ENCODE results near the gene MBNL3. TPM values are rescaled to one million over a fixed set of nuclear protein-coding genes. Genes with fewer than 3 reads are reported as not detected.

The MBNL3 gene
- total and polyA plus RNA-seq, 9 of the 15 experiments (the other 6 are each of a cell fraction or from before 2014, with no cell fraction given) = under 0.01 to 0.25 (median 0.16) TPM

GRCh38 chrX:132393992-132394391 lies 94.8 kb downstream of the MBNL3 start (continued):
- TF ChIP-seq GTF2A2 (tag; IDR thresholded peaks at IDR 0.05) = no peak
- TF ChIP-seq NBN (IDR thresholded peaks at IDR 0.05; ENCODE audit: low read depth) = no peak
- TF ChIP-seq SETDB1 (IDR thresholded peaks at IDR 0.05; ENCODE audit: low read length) = no peak

- Histone ChIP-seq H3K4me1 (replicated peaks in 1 of 2; ENCODE audit: control insufficient read depth in 2 of 2, insufficient read depth in 2 of 2, low read length in 2 of 2) (no peaks in the 10 kb centered on the region), H3K79me2 (ENCODE audit: control insufficient read depth, insufficient read depth, low read length) (no peaks in the 10 kb centered on the region), H3K36me3 (ENCODE audit: control insufficient read depth, insufficient read depth, low read length) (no peaks in the 10 kb centered on the region), H3K27me3 (ENCODE audit: control insufficient read depth in 2 of 2, insufficient read depth in 2 of 2, low read length in 2 of 2) (no peaks in the 10 kb centered on the region), H3K4me2 (ENCODE audit: insufficient read depth, low read length) (no peak overlapping the region), H3K4me3 (no peak overlapping the region), H3K9me1 (ENCODE audit: control insufficient read depth, insufficient read depth, low read length) (no peaks in the 10 kb centered on the region), H2AFZ (ENCODE audit: low read depth, low read length) (no peak overlapping the region), H3K9ac (ENCODE audit: insufficient read depth in 1 of 2, low read depth in 2 of 2, low read length in 2 of 2) (no peak overlapping the region), H3K27ac (ENCODE audit: extremely low read depth, low read depth, low read length) (no peak overlapping the region), H3K9me3 (replicated peaks; ENCODE audit: control insufficient read depth, insufficient read depth, low read depth, low read length) (no peaks in the 10 kb centered on the region), H4K20me1 (replicated peaks; ENCODE audit: control insufficient read depth, insufficient read depth, low read length) (no peaks in the 10 kb centered on the region; the same call in 1 of the 2 replicates)
- in situ Hi-C loops (cut with MboI) = no loop called here
- TF ChIP-seq, protein P1, sequence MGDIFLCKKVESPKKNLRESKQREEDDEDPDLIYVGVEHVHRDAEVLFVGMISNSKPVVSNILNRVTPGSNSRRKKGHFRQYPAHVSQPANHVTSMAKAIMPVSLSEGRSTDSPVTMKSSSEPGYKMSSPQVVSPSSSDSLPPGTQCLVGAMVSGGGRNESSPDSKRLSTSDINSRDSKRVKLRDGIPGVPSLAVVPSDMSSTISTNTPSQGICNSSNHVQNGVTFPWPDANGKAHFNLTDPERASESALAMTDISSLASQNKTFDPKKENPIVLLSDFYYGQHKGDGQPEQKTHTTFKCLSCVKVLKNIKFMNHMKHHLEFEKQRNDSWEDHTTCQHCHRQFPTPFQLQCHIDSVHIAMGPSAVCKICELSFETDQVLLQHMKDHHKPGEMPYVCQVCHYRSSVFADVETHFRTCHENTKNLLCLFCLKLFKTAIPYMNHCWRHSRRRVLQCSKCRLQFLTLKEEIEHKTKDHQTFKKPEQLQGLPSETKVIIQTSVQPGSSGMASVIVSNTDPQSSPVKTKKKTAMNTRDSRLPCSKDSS (IDR thresholded peaks at IDR 0.05; ENCODE audit: low read depth, partially characterized antibody) = no peak
- TF ChIP-seq NFYB (IDR thresholded peaks at IDR 0.05; ENCODE audit: extremely low read depth, insufficient read length) (no peak), ZNF121 (CRISPR knock-in tag; conservative IDR thresholded peaks at IDR 0.05) (no peak), NR2F6 (CRISPR knock-in tag; IDR thresholded peaks at IDR 0.05) (no peak), ZNF354B (CRISPR knock-in tag; IDR thresholded peaks at IDR 0.05) (no peak), CSDE1 (IDR thresholded peaks at IDR 0.05) (no peak), NFRKB (IDR thresholded peaks at IDR 0.05; ENCODE audit: low read depth) (no peak), PHF8 (IDR thresholded peaks at IDR 0.05; ENCODE audit: borderline replicate concordance, low read length) (no peak), SREBF1 (IDR thresholded peaks at IDR 0.05; ENCODE audit: borderline replicate concordance, low read depth, low read length) (no peak)
- FAIRE-seq (no peak), DNase-seq (ENCODE audit: extremely low read depth in 1 of 4, low spot score in 3 of 4) (no peak), ATAC-seq (no peak)
- WGBS (ENCODE audit: insufficient coverage, low coverage, missing lambda C conversion rate) = 0% methylated on average over 1 of the region's 1 CpG
- POLR2A ChIA-PET = no interaction called here
- BruUV-seq (replicated peaks) = no TSS peak
- CTCF ChIA-PET (ENCODE audit: low intra/inter-chr PET ratio) = no interaction called here
- intact Hi-C loops (cut with micrococcal nuclease) = no loop called here
Measured at GRCh38 chrX:132393485-132393884, 95.4 kb downstream of the MBNL3 start.
